GM10266 (cell line): ENCODE results near the gene ARL10.

Experiments
- DNase-seq: peaks from one replicate; pipeline ENCODE4 v3.0.0; 2012; ENCODE audit errors: extremely low spot score
- CTCF ChIP-seq: IDR thresholded peaks from 2 replicates; pipeline ENCODE4 v1.5.1; 2012; ENCODE audit warnings: mild to moderate bottlenecking, low read depth; ENCODE audit not compliant: control insufficient read depth, insufficient read depth; ENCODE audit errors: missing control alignments

Gene ARL10

GRCh38 chr5:176353533-176353932 lies 11.8 kb upstream of the ARL10 start:
- TF ChIP-seq CTCF, result no peak
- no peak for DNase-seq

GRCh38 chr5:176355400-176356178 lies 9.7 kb upstream of the ARL10 start:
- DNase-seq, result no peak

GRCh38 chr5:176356179-176356566 lies 9.1 kb upstream of the ARL10 start:
- DNase-seq, result no peak
- TF ChIP-seq CTCF, result no peak

More at GRCh38 chr5:176355400-176356178, 9.7 kb upstream of the ARL10 start:
- TF ChIP-seq CTCF, result no peak

- TF ChIP-seq CTCF, result no peak
- DNase-seq, result no peak
Observed at GRCh38 chr5:176359658-176360057, 5.6 kb upstream of the ARL10 start.

GRCh38 chr5:176360894-176361436 lies 4.3 kb upstream of the ARL10 start:
- no peak for TF ChIP-seq CTCF
- DNase-seq, result no peak

GRCh38 chr5:176361437-176362232 lies 3.7 kb upstream of the ARL10 start, which contains the start of gene KIAA1191:
Gene KIAA1191 (minus strand): TSS chr5:176361764. CDS start chr5:176359508, 2,256 bp downstream.
- peak; percentile 52 for TF ChIP-seq CTCF
- DNase-seq, result peak; percentile 88

GRCh38 chr5:176362233-176362490 lies 3.1 kb upstream of the ARL10 start:
- no peak for DNase-seq
- TF ChIP-seq CTCF, result no peak
